ENCODE measurements around the gene BMPR1A. TPM values are rescaled to one million over a fixed set of nuclear protein-coding genes. Genes with fewer than 3 reads are reported as not detected.
A peak's percentile ranks its signal among the peaks of the same experiment; 100 is the strongest.

BMPR1A gene
- total and polyA plus RNA-seq, 2 of the 4 experiments (the other 2 are of a cell fraction): 15.9 to 93.7 TPM

GRCh38 chr10:86971232-86971991 lies 215.0 kb downstream of the BMPR1A start:
- Histone ChIP-seq H2BK20ac (ENCODE audit: low read depth, low read length) (peak overlapping the region; percentile 31), H2BK120ac (ENCODE audit: low read depth, low read length) (peak overlapping the region; percentile 88), H3K14ac (replicated peaks; ENCODE audit: low read depth, low read length) (peak overlapping the region; percentile 30), H3K23ac (ENCODE audit: low read depth, low read length) (peak overlapping the region; percentile 67; the same call in 1 of the 2 replicates), H3K27ac (ENCODE audit: insufficient read depth, low read length) (peak overlapping the region; percentile 92), H2BK15ac (ENCODE audit: low read depth, low read length) (peak overlapping the region; percentile 72), H4K20me1 (ENCODE audit: insufficient read depth, low read length) (no peaks in the 10 kb centered on the region; the same call in 1 of the 2 replicates), H4K8ac (ENCODE audit: low read depth in 2 of 2, low read length in 2 of 2) (peak overlapping the region; percentile 80 to 91), H3K9me3 (ENCODE audit: control insufficient read depth, insufficient read depth, low read length) (no peaks in the 10 kb centered on the region), H3K4me1 (ENCODE audit: control insufficient read depth, insufficient read depth, low read length) (peaks cover 35% of the 10 kb centered on the region), H2BK5ac (ENCODE audit: low read depth, low read length, poor library complexity, severe bottlenecking) (peak overlapping the region; percentile 82), H3K27me3 (ENCODE audit: control insufficient read depth, insufficient read depth, low read length) (no peaks in the 10 kb centered on the region), H3K4me3 (ENCODE audit: insufficient read depth, low read depth, low read length) (peak overlapping the region; percentile 75), H2AFZ (replicated peaks; ENCODE audit: low read length, poor library complexity) (peak overlapping the region; percentile 92), H3K36me3 (ENCODE audit: control insufficient read depth, insufficient read depth, low read length) (no peaks in the 10 kb centered on the region), H3K18ac (ENCODE audit: low read depth, low read length) (peak overlapping the region; percentile 67), H3K9me1 (ENCODE audit: insufficient read depth, low read length) (peaks cover 17% of the 10 kb centered on the region), H2AK9ac (replicated peaks; ENCODE audit: low read depth, low read length, poor library complexity) (peak overlapping the region; percentile 99), H3K4ac (ENCODE audit: low read depth, low read length) (peak overlapping the region; percentile 95), H3K79me1 (ENCODE audit: low read depth in 1 of 2, low read length in 2 of 2) (peaks cover 0 to 38% of the 10 kb centered on the region in 2 experiments; a peak in 3 of 4 replicates), H4K91ac (ENCODE audit: insufficient read depth, low read depth, low read length) (peak overlapping the region; percentile 98), H4K5ac (ENCODE audit: low read depth, low read length) (peak overlapping the region; percentile 85), H3K4me2 (ENCODE audit: low read depth, low read length) (peak overlapping the region; percentile 97), H3K56ac (ENCODE audit: extremely low read depth, insufficient read depth, low read length) (peak overlapping the region; percentile 68), H2AK5ac (ENCODE audit: low read depth, low read length) (peak overlapping the region; percentile 96), H3K9ac (ENCODE audit: low read depth, low read length) (peak overlapping the region; percentile 93)
- BruUV-seq (replicated peaks): no TSS peak
- peak; percentile 85 for DNase-seq
- POLR2A ChIA-PET (ENCODE audit: unreplicated experiment): interaction anchor here (0.6 kb wide), 1 partner anchor 17 kb away, joined by 6 read pairs; no protein-coding TSS in a partner anchor
- 27% methylated on average over 19 of the region's 66 CpGs; no CpG with 5 or more reads in 1 of the 2 experiments for WGBS, 2 experiments (ENCODE audit: extremely low coverage in 2 of 2, insufficient read length in 1 of 2)
- intact Hi-C loops (cut with micrococcal nuclease) (no loop called here), in situ Hi-C loops (cut with MboI; ENCODE audit: low sequenced_read_pairs) (no loop called here), dilution Hi-C loops (cut with HindIII; ENCODE audit: low sequenced_read_pairs, unreplicated experiment) (no loop called here)
- ATAC-seq (ENCODE audit: low read depth): peak; percentile 79
- CTCF ChIA-PET: no interaction called here
- TF ChIP-seq NFE2L2 (IDR thresholded peaks at IDR 0.05; ENCODE audit: low read depth, low read length) (peak; percentile 43; the same call in 1 of the 2 replicates), CEBPB (IDR thresholded peaks at IDR 0.05; ENCODE audit: low read depth, low read length) (no peak), ELK1 (IDR thresholded peaks at IDR 0.05; ENCODE audit: borderline replicate concordance, low read depth, low read length) (no peak), RCOR1 (IDR thresholded peaks at IDR 0.05; ENCODE audit: insufficient replicate concordance, low read length) (no peak), FOS (IDR thresholded peaks at IDR 0.05; ENCODE audit: low read depth, low read length) (peak; percentile 77), RAD21 (IDR thresholded peaks at IDR 0.05; ENCODE audit: low read length) (no peak), USF2 (IDR thresholded peaks at IDR 0.05; ENCODE audit: low read depth, low read length) (peak; percentile 61), RFX5 (IDR thresholded peaks at IDR 0.05; ENCODE audit: low read depth, low read length) (no peak), MXI1 (IDR thresholded peaks at IDR 0.05; ENCODE audit: borderline replicate concordance, low read depth, low read length) (peak; percentile 49; the same call in 1 of the 2 replicates), SMC3 (IDR thresholded peaks at IDR 0.05; ENCODE audit: low read depth, low read length) (no peak), CHD1 (IDR thresholded peaks at IDR 0.05; ENCODE audit: low read depth, low read length) (no peak), MAFK (IDR thresholded peaks at IDR 0.05; ENCODE audit: low read depth, low read length) (no peak), BHLHE40 (IDR thresholded peaks at IDR 0.05; ENCODE audit: low read depth, low read length) (peak; percentile 99), POLR2A (IDR thresholded peaks at IDR 0.05; ENCODE audit: low read depth, low read length) (no peak), MAZ (IDR thresholded peaks at IDR 0.05; ENCODE audit: borderline replicate concordance, low read depth, low read length) (peak; percentile 72; the same call in 1 of the 2 replicates)
